ENCODE measurements around the gene SPIRE1. TPM values are rescaled to one million over a fixed set of nuclear protein-coding genes. Genes with fewer than 3 reads are reported as not detected.

SPIRE1 gene
- total RNA-seq, 4 donors from 2014 or later = 37.4 to 50.8 (median 43.0) TPM

DNA sequence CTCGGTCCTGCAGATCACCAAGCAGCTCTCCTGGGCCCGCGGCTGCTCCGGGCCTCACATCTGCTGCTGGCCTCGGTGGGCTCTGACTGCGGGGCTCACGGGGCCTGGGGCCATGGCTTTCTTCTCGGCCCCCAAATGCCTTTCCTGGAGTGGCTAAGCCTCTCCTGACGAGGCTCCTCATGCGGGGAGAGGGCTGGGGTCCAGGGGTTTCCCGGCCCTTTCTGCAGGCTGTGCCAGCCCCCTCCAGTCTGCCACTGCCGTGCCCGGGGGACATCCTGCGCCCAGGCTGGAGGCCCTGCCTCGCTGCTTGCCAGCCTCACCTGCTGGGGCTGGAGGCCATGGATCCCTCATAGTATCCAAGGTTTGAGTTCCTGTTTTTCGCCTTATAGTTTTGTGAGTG, 226.3 kb downstream of the SPIRE1 start:
- Histone ChIP-seq H3K9me3 (peaks cover 0 to 10% (median 0%) of the 10 kb centered on the region in 3 donors), H3K27ac (no peak overlapping the region), H3K4me3 (no peak overlapping the region), H3K4me1 (no peaks in the 10 kb centered on the region), H3K36me3 (peaks cover 0 to 87% of the 10 kb centered on the region in 2 donors), H3K27me3 (no peaks in the 10 kb centered on the region)
- ATAC-seq = no peak
- TF ChIP-seq POLR2AphosphoS5 (IDR thresholded peaks at IDR 0.05) (no peak), POLR2A (IDR thresholded peaks at IDR 0.05) (no peak), EP300 (IDR thresholded peaks at IDR 0.05) (no peak)
- TF ChIP-seq, protein P1, sequence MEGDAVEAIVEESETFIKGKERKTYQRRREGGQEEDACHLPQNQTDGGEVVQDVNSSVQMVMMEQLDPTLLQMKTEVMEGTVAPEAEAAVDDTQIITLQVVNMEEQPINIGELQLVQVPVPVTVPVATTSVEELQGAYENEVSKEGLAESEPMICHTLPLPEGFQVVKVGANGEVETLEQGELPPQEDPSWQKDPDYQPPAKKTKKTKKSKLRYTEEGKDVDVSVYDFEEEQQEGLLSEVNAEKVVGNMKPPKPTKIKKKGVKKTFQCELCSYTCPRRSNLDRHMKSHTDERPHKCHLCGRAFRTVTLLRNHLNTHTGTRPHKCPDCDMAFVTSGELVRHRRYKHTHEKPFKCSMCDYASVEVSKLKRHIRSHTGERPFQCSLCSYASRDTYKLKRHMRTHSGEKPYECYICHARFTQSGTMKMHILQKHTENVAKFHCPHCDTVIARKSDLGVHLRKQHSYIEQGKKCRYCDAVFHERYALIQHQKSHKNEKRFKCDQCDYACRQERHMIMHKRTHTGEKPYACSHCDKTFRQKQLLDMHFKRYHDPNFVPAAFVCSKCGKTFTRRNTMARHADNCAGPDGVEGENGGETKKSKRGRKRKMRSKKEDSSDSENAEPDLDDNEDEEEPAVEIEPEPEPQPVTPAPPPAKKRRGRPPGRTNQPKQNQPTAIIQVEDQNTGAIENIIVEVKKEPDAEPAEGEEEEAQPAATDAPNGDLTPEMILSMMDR (IDR thresholded peaks at IDR 0.05) = no peak
- 100% methylated on average over 1 of the region's 16 CpGs for WGBS, 2 donors (ENCODE audit: low coverage in 1 of 2)

DNA sequence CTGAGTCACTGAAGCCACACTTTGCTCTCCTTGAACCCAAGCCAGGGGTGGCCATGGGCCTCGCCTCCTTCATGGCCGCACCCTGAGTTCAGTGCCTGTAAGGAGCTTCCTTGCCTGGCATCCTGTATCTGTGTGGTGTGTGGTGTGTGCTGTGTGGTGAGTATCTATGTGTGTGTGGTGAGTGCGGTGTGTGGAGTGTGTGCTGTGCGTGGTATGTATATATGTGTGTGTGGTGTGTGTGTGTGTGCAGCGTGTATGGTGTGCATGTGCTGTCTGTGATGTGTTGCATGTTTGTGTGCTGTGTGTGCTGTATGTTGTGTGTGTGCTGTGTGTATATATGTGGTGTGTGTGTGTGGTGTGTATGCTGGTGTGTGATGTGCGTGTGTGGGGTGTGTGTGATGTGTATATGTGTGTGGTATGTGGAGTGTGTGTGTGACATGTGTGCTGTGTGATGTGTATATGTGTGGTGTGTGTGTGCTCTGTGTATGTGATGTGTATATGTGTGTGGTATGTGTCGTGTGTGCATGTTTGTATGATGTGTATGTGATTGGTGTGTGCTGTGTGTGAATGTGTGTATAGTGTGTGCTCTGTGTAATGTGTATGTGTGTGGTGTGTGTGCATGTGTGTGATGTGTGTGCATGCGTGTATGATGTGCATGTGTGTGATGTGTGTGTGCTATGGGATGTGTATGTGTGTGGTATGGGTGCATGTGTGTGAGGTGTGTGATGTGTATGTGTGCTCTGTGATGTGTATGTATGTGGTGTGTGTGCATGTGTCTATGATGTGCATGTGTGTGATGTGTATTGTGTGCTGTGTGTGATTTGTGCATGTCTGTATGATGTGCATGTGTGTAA, 227.5 kb downstream of the SPIRE1 start:
- H3K9me3 ChIP-seq = peaks cover 0 to 10% (median 0%) of the 10 kb centered on the region in 3 donors
- no peak overlapping the region for H3K27ac ChIP-seq
- H3K4me1 ChIP-seq = no peaks in the 10 kb centered on the region
- 87 to 100% methylated on average over 4 to 7 of the region's 8 CpGs for WGBS, 2 donors (ENCODE audit: low coverage in 1 of 2)
- no peaks in the 10 kb centered on the region for H3K27me3 ChIP-seq
- no peak overlapping the region for H3K4me3 ChIP-seq
- TF ChIP-seq POLR2A (IDR thresholded peaks at IDR 0.05) (no peak), POLR2AphosphoS5 (IDR thresholded peaks at IDR 0.05) (no peak)
- ATAC-seq = no peak
- peaks cover 0 to 78% of the 10 kb centered on the region in 2 donors for H3K36me3 ChIP-seq

DNA sequence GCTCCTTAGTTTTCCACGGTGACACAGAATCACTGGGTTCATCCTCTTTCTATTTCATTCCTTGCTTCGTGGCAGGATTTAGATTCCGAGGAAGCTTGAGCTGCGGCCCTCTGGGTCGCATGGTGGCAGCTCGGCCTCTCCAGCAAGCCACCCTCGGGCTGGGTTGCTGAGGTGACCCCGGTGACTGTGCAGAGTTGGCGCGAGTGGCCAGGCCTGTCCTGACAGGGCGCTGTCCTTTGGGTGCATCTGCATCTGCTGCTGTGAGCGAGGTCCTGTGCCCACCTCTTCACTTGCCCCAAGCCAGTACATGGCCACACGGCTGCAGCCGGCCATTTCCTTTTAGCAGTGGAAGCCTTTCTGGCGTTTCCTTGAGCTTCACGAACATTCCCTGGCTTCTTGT, 228.4 kb downstream of the SPIRE1 start:
- Histone ChIP-seq H3K27ac (no peak overlapping the region), H3K27me3 (no peaks in the 10 kb centered on the region), H3K36me3 (peaks cover 0 to 75% of the 10 kb centered on the region in 2 donors), H3K4me1 (no peaks in the 10 kb centered on the region), H3K9me3 (peaks cover 0 to 10% (median 0%) of the 10 kb centered on the region in 3 donors), H3K4me3 (no peak overlapping the region)
- no peak for ATAC-seq
- WGBS, 2 donors (ENCODE audit: low coverage in 1 of 2) = 50% methylated on average over 2 of the region's 16 CpGs; no CpG with 5 or more reads in 1 of the 2 donors
- TF ChIP-seq, protein P1 (IDR thresholded peaks at IDR 0.05) = no peak
- TF ChIP-seq POLR2AphosphoS5 (IDR thresholded peaks at IDR 0.05) = no peak
- no peak for TF ChIP-seq EP300 (IDR thresholded peaks at IDR 0.05)
- no peak for TF ChIP-seq POLR2A (IDR thresholded peaks at IDR 0.05)

DNA sequence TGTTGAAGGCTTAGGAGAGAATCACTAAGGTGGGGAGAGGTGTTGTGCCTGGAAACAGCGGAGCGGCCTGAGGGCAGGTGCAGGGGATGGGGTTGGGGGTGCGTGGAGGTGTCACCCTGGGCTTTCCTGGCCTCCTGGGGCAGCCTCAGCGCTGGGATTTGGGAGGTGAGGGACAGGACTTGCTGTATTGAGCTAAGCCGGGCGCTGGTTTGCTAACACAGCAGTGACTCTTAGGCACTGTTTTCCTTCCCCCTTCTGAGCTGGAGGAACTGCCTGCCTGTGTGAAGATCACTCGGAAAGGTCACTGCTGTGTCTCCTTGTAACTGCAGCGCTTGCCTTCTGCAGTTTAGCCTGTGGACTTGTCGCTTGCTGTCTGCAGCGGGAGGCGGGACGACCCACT, 229.0 kb downstream of the SPIRE1 start:
- Histone ChIP-seq H3K36me3 (peaks cover 0 to 69% of the 10 kb centered on the region in 2 donors), H3K4me1 (no peaks in the 10 kb centered on the region), H3K4me3 (no peak overlapping the region), H3K27me3 (no peaks in the 10 kb centered on the region), H3K9me3 (peaks cover 0 to 10% (median 0%) of the 10 kb centered on the region in 3 donors), H3K27ac (no peak overlapping the region)
- ATAC-seq = no peak
- no peak for TF ChIP-seq POLR2AphosphoS5 (IDR thresholded peaks at IDR 0.05)
- TF ChIP-seq EP300 (IDR thresholded peaks at IDR 0.05) = no peak
- TF ChIP-seq, protein P1 (IDR thresholded peaks at IDR 0.05) = no peak
- no peak for TF ChIP-seq POLR2A (IDR thresholded peaks at IDR 0.05)
- WGBS, 2 donors (ENCODE audit: low coverage in 1 of 2) = 83% methylated on average over 6 of the region's 12 CpGs; no CpG with 5 or more reads in 1 of the 2 donors

DNA sequence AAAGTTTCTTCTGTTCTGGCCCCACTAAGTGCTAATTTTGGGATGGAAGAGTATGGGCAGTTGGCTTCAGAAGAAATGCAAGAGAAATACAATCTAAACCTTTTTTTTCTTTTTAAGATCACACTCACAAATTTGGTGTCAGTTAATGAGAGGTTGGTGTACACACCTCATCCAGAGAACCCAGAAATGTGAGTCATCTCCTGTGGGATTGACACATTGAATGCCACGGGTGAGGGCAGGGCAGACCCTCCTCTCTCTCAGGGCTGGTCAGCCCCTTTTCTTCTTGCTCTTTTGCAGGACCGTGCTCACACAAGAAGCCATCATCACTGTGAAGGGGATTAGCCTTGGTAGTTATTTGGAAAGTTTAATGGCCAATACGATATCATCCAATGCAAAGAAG, 231.0 kb downstream of the SPIRE1 start:
- no peak overlapping the region for H3K4me3 ChIP-seq
- ATAC-seq = no peak
- no peaks in the 10 kb centered on the region for H3K4me1 ChIP-seq
- peaks cover 0 to 10% (median 0%) of the 10 kb centered on the region in 3 donors for H3K9me3 ChIP-seq
- TF ChIP-seq EP300 (IDR thresholded peaks at IDR 0.05) = no peak
- no peak for TF ChIP-seq POLR2AphosphoS5 (IDR thresholded peaks at IDR 0.05)
- TF ChIP-seq POLR2A (IDR thresholded peaks at IDR 0.05) = no peak
- TF ChIP-seq, protein P1 (IDR thresholded peaks at IDR 0.05) = no peak
- 100% methylated on average over 2 of the region's 3 CpGs; no CpG with 5 or more reads in 1 of the 2 donors for WGBS, 2 donors (ENCODE audit: low coverage in 1 of 2)
- H3K36me3 ChIP-seq = peaks cover 0 to 56% of the 10 kb centered on the region in 2 donors
- no peak overlapping the region for H3K27ac ChIP-seq
- no peaks in the 10 kb centered on the region for H3K27me3 ChIP-seq
